PC-9 (cell line): ENCODE data around the gene SAMD5. TPM values are rescaled to one million over a fixed set of nuclear protein-coding genes. Genes with fewer than 3 reads are reported as not detected.

ENCODE experiments used
- BruUV-seq: library from RNA; stranded (reverse); fragments of 400-500 nt; replicated peaks from 2 replicates; lab custom pipeline; 2021; lab: Mats Ljungman, UMichigan
- CTCF ChIA-PET: fragments of 300-600 bp; sonication (Branson Sonifier 250); formaldehyde crosslinking; loops from one replicate; lab custom pipeline; 2022; ENCODE audit warnings: antibody characterized with exemption; lab: Charles Lee
- POLR2A ChIA-PET: fragments of 300-600 bp; sonication (Branson Sonifier 250); formaldehyde crosslinking; loops from one replicate; lab custom pipeline; 2022; ENCODE audit warnings: antibody characterized with exemption; ENCODE audit not compliant: unreplicated experiment; lab: Charles Lee
- DNase-seq, 2 experiments: peaks; one replicate each; pipeline versions ENCODE4 v3.0.0 to v3.0.0-alpha.2; 2015 to 2022; ENCODE audit warnings: mixed read lengths in 1 of 2
- H2AFZ ChIP-seq: fragments of 200-600 bp; sonication (generic); 2 replicates; pipeline ENCODE4 v1.8.1; 2017; ENCODE audit warnings: antibody characterized with exemption
- H3F3A ChIP-seq: fragments of 200-600 bp; sonication (generic); 2 replicates; pipeline ENCODE4 v1.8.1; 2017; ENCODE audit warnings: antibody characterized with exemption, mild to moderate bottlenecking, low read depth; ENCODE audit not compliant: insufficient read depth
- H3K27ac ChIP-seq: fragments of 200-600 bp; sonication (generic); 2 replicates; pipeline ENCODE4 v1.6.1; 2016; ENCODE audit warnings: mixed run types
- H3K27me3 ChIP-seq: fragments of 200-600 bp; sonication (generic); 2 replicates; pipeline ENCODE4 v1.6.1; 2016; ENCODE audit warnings: low read depth, mixed run types; ENCODE audit not compliant: insufficient read depth
- H3K36me3 ChIP-seq: fragments of 200-600 bp; sonication (generic); 2 replicates; pipeline ENCODE4 v1.6.1; 2016; ENCODE audit warnings: low read depth, mixed run types
- H3K4me1 ChIP-seq: fragments of 200-600 bp; sonication (generic); replicated peaks from 2 replicates; pipeline ENCODE4 v1.6.1; 2016; ENCODE audit warnings: mixed run types; ENCODE audit not compliant: insufficient read depth
- H3K4me2 ChIP-seq: fragments of 200-600 bp; sonication (generic); 2 replicates; pipeline ENCODE4 v1.6.1; 2017; ENCODE audit warnings: mixed run types
- H3K4me3 ChIP-seq: fragments of 200-600 bp; sonication (generic); 2 replicates; pipeline ENCODE4 v1.6.1; 2016; ENCODE audit warnings: mixed run types
- H3K79me2 ChIP-seq: fragments of 200-600 bp; sonication (generic); 2 replicates; pipeline ENCODE4 v1.6.1; 2017; ENCODE audit warnings: low read depth, mixed run types
- H3K9me2 ChIP-seq: fragments of 200-600 bp; sonication (generic); 2 replicates; pipeline ENCODE4 v1.8.1; 2017; ENCODE audit warnings: mild to moderate bottlenecking; ENCODE audit not compliant: insufficient read depth
- H3K9me3 ChIP-seq: fragments of 200-600 bp; sonication (generic); 2 replicates; pipeline ENCODE4 v1.8.1; 2016; ENCODE audit warnings: low read depth; ENCODE audit not compliant: insufficient read depth
- H4K20me1 ChIP-seq: fragments of 200-600 bp; sonication (generic); 2 replicates; pipeline ENCODE4 v1.8.1; 2017; ENCODE audit not compliant: insufficient read depth
- EZH2 ChIP-seq: fragments of 200-600 bp; sonication (generic); IDR thresholded peaks from 2 replicates; pipeline ENCODE4 v1.8.0; 2017; ENCODE audit warnings: antibody characterized with exemption, low read depth
- intact Hi-C: fragments of 100-400 bp; cut with micrococcal nuclease; formaldehyde crosslinking; loops from one replicate; pipeline ENCODE4 v1.10.0; 2022; ENCODE audit not compliant: unreplicated experiment
- total RNA-seq: library from RNA; stranded (reverse); gene quantifications from 2 replicates; pipeline ENCODE4 v1.2.3, GENCODE V29; 2021
- TF ChIP-seq, protein P1 (sequence below): fragments of 200-600 bp; sonication (generic); conservative IDR thresholded peaks from 2 replicates; pipeline ENCODE4 v1.6.1; 2017; ENCODE audit warnings: mixed run types, antibody characterized with exemption, mild to moderate bottlenecking, moderate library complexity

Gene SAMD5
- total RNA-seq, 1 experiment from 2014 or later = 1.2 TPM

DNA sequence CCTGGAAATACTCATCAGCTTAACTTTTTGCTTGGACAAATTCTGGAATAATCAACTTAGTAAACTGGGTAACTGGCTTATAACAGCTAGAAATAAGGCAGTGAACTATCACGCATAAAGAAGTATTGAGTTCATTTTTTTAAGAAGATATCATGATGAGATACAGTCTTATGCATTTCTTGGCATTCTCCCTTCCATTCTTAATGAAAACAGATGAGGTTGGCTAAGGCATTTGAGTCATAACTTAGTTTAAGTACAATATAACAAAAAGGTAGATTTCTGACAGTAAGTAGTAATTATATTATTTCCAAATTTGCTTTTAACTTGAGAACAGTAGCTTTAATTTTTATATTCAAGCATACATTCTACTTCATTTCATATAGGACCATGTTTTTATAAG, 56.1 kb downstream of the SAMD5 start:
- ChIA-PET POLR2A (no interaction called here), CTCF (no interaction called here)
- no TSS peak for BruUV-seq
- H3K27ac ChIP-seq = no peak overlapping the region
- intact Hi-C loops = no loop called here
- H3K9me2 ChIP-seq = no peaks in the 10 kb centered on the region
- H3K4me3 ChIP-seq = no peak overlapping the region
- H3F3A ChIP-seq = no peaks in the 10 kb centered on the region
- TF ChIP-seq, protein P1, sequence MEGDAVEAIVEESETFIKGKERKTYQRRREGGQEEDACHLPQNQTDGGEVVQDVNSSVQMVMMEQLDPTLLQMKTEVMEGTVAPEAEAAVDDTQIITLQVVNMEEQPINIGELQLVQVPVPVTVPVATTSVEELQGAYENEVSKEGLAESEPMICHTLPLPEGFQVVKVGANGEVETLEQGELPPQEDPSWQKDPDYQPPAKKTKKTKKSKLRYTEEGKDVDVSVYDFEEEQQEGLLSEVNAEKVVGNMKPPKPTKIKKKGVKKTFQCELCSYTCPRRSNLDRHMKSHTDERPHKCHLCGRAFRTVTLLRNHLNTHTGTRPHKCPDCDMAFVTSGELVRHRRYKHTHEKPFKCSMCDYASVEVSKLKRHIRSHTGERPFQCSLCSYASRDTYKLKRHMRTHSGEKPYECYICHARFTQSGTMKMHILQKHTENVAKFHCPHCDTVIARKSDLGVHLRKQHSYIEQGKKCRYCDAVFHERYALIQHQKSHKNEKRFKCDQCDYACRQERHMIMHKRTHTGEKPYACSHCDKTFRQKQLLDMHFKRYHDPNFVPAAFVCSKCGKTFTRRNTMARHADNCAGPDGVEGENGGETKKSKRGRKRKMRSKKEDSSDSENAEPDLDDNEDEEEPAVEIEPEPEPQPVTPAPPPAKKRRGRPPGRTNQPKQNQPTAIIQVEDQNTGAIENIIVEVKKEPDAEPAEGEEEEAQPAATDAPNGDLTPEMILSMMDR = no peak
- TF ChIP-seq EZH2 = no peak
- H3K9me3 ChIP-seq = no peaks in the 10 kb centered on the region
- H4K20me1 ChIP-seq = no peaks in the 10 kb centered on the region
- no peaks in the 10 kb centered on the region for H3K36me3 ChIP-seq
- H3K79me2 ChIP-seq = no peaks in the 10 kb centered on the region
- H3K4me1 ChIP-seq = no peaks in the 10 kb centered on the region
- H3K27me3 ChIP-seq = no peaks in the 10 kb centered on the region
- DNase-seq = no peak
- H2AFZ ChIP-seq = no peak overlapping the region
- no peak overlapping the region for H3K4me2 ChIP-seq

DNA sequence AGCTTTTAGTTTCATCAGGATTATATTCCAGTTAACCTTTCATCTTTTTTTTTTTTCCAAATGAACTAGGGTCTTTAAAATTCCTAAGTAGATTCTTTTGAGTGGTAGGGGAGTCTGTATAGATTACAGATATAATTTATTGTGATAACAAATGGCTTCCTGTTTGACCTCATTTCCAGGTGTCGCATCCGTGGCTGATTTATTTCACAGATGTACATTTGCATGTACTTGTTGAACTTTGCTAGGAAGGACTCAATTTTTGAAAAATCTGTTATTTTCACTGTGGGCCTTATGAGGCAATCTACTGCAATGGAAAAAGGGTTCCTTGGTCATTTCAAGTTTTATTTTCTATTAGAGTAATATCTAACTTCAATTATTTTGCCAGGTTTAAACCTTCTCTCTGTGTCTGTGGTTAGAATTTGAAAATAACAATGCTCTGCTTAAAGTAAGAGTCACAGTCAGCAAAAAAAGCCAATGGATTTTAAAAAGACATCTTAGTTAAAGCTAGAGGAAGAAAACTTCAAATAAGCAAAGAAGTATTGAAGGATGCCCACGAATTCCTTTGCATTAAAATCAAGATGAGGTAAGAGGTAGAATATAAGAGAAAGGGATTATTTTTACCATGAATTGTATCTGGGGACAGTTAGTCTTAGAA, 57.9 kb downstream of the SAMD5 start:
- no peak for DNase-seq
- Histone ChIP-seq H3K4me2 (no peak overlapping the region), H4K20me1 (no peaks in the 10 kb centered on the region), H3K36me3 (no peaks in the 10 kb centered on the region), H3F3A (no peaks in the 10 kb centered on the region), H3K27me3 (no peaks in the 10 kb centered on the region), H2AFZ (no peak overlapping the region), H3K9me3 (no peaks in the 10 kb centered on the region), H3K9me2 (no peaks in the 10 kb centered on the region), H3K79me2 (no peaks in the 10 kb centered on the region), H3K4me3 (no peak overlapping the region), H3K4me1 (no peaks in the 10 kb centered on the region), H3K27ac (no peak overlapping the region)
- no TSS peak for BruUV-seq
- POLR2A ChIA-PET = interaction anchor here (0.6 kb wide), 1 partner anchor 16 kb away, joined by 3 read pairs; no protein-coding TSS in a partner anchor
- CTCF ChIA-PET = no interaction called here
- TF ChIP-seq, protein P1 = no peak
- no peak for TF ChIP-seq EZH2
- intact Hi-C loops = no loop called here

DNA sequence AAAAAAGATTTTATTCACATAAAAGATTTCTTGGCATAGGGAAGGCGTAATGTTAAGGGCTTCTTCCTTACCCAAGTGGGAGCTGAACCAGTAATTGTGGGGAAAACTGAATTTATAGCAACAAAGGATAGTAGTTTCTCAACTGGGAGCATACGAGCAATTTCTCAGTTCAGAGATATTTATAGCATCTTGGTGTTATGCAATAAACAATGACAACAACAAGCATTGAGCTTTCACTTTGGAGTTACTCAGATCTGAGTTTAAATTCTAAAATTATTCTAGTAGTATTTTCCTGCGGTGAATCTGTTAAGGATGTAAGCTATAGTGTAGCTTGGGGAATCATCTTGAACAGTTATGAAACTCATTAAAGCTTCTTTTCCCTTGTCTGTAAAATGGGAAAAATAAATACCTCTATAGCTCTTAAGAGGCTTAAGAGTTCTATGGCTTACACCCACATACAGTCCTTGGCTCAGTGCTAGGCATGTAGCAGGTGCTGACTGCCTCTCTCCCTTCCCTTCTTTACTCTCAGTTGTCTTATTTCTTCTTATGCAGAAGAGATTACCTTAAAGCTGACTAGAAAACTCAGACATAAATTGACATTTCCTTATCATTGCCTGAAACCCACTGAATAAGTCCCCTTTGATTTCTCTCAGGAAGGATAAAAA, 58.8 kb downstream of the SAMD5 start:
- POLR2A ChIA-PET = interaction anchor here (0.6 kb wide), 1 partner anchor 16 kb away, joined by 3 read pairs; no protein-coding TSS in a partner anchor
- Histone ChIP-seq H3K9me3 (no peaks in the 10 kb centered on the region), H3K4me2 (no peak overlapping the region), H3K27me3 (no peaks in the 10 kb centered on the region), H4K20me1 (no peaks in the 10 kb centered on the region), H3K4me3 (no peak overlapping the region), H3K36me3 (no peaks in the 10 kb centered on the region), H2AFZ (no peak overlapping the region), H3K27ac (no peak overlapping the region), H3K9me2 (no peaks in the 10 kb centered on the region), H3F3A (no peaks in the 10 kb centered on the region), H3K79me2 (no peaks in the 10 kb centered on the region), H3K4me1 (no peaks in the 10 kb centered on the region)
- intact Hi-C loops = no loop called here
- no TSS peak for BruUV-seq
- no peak for DNase-seq
- CTCF ChIA-PET = no interaction called here
- TF ChIP-seq EZH2 = no peak
- TF ChIP-seq, protein P1 = no peak
